ENCODE results near the gene PPIL4.

- no peak for TF ChIP-seq CTCF (IDR thresholded peaks at IDR 0.05)
- no peak for TF ChIP-seq POLR2A (IDR thresholded peaks at IDR 0.05)
Measured at GRCh38 chr6:149467265-149467664, 78.6 kb downstream of the PPIL4 start.
